DND-41 (cell line): ENCODE data around the gene ZNF32.

Experiments used
- ATAC-seq: fragments of 200-7000 bp; cut with Tn5 transposase; 3 replicates; pipeline ENCODE4 v1.9.1; 2021; ENCODE audit warnings: low read depth; ENCODE audit not compliant: insufficient read depth
- DNase-seq: peaks from one replicate; pipeline ENCODE4 v3.0.0-alpha.2; 2020
- H2AFZ ChIP-seq: 2 replicates; pipeline ENCODE4 v1.6.0; 2012; ENCODE audit warnings: low read depth, low read length
- H3K27ac ChIP-seq: 2 replicates; pipeline ENCODE4 v1.5.1; 2012; ENCODE audit warnings: low read length, inconsistent platforms
- H3K27me3 ChIP-seq: fragments of 200-600 bp; sonication (generic); 2 replicates; pipeline ENCODE4 v1.6.0; 2012; ENCODE audit warnings: low read length, mild to moderate bottlenecking, inconsistent platforms; ENCODE audit not compliant: insufficient read depth, poor library complexity
- H3K36me3 ChIP-seq: 2 replicates; pipeline ENCODE4 v1.5.1; 2012; ENCODE audit warnings: low read length, inconsistent platforms; ENCODE audit not compliant: insufficient read depth
- H3K4me1 ChIP-seq: 2 replicates; pipeline ENCODE4 v1.5.1; 2012; ENCODE audit warnings: mild to moderate bottlenecking, low read length; ENCODE audit not compliant: insufficient read depth
- H3K4me2 ChIP-seq: 2 replicates; pipeline ENCODE4 v1.6.0; 2012; ENCODE audit warnings: mild to moderate bottlenecking, moderate library complexity, low read length, inconsistent platforms; ENCODE audit not compliant: insufficient read depth
- H3K4me3 ChIP-seq, 2 experiments: fragments of 200-600 bp in 1 of 2; shearing (Covaris generic) in 1 of 2; 2 replicates each; pipeline ENCODE4 v1.5.1; 2012 to 2016; ENCODE audit warnings: inconsistent platforms in 2 of 2, low read length in 2 of 2, mild to moderate bottlenecking in 2 of 2, low read depth in 1 of 2, moderate library complexity in 1 of 2
- H3K79me2 ChIP-seq: 2 replicates; pipeline ENCODE4 v1.6.0; 2012; ENCODE audit warnings: low read length, inconsistent platforms; ENCODE audit not compliant: insufficient read depth
- H3K9ac ChIP-seq: 2 replicates; pipeline ENCODE4 v1.6.0; 2012; ENCODE audit warnings: low read depth, mild to moderate bottlenecking, inconsistent platforms, low read length, moderate library complexity
- H3K9me3 ChIP-seq: 2 replicates; pipeline ENCODE4 v1.5.1; 2012; ENCODE audit warnings: low read length, moderate library complexity, mild to moderate bottlenecking, inconsistent platforms; ENCODE audit not compliant: insufficient read depth, severe bottlenecking
- H4K20me1 ChIP-seq: 2 replicates; pipeline ENCODE4 v1.6.0; 2012; ENCODE audit warnings: low read length; ENCODE audit not compliant: insufficient read depth
- EZH2 ChIP-seq: IDR thresholded peaks from 3 replicates; pipeline ENCODE4 v1.6.1; 2012; ENCODE audit warnings: borderline replicate concordance, low read depth, mild to moderate bottlenecking, moderate library complexity, low read length, inconsistent platforms; ENCODE audit not compliant: severe bottlenecking
- TF ChIP-seq, protein P1 (sequence below): IDR thresholded peaks from 2 replicates; pipeline ENCODE4 v1.5.1; 2012; ENCODE audit warnings: borderline replicate concordance, low read length, moderate library complexity, mild to moderate bottlenecking; ENCODE audit not compliant: poor library complexity, severe bottlenecking; ENCODE audit errors: extremely low read depth

The ZNF32 gene

DNA sequence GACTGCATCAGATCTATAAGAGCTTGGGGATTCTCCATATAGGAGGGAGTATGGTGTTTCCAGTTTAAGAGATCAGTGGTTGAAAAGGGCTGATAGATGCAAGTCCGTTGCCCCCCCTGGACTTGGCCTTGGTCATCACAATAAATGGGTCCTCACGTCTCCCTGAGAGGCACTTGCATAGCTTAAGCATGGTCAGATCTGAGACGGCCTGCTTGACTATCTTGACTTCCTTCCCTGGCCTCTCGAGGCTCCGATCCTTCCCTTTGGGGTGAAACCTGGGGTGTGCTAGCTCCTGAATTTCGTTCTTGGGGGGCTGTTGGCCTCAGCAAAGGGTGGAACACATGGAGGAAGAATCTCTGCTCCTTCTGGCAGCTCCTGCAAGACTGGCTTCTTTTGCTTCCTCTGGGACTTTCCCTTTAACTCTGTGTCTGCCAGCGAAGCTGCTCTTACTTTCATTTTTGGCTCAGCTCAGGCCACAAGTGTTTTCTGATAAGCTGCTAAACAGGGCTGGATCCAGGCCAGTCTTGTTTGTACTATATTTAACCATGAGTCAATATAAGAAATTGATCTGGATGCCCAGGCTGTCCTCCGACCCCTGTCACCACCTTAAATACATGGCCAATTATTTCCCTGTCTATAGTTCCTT is 53.6 kb downstream of the ZNF32 start:
- Histone ChIP-seq H3K4me3 (peak overlapping the region in 1 of 2 experiments; percentile 47; a peak in 2 of 4 replicates), H3K36me3 (no peaks in the 10 kb centered on the region), H3K4me2 (peak overlapping the region; percentile 62), H3K9me3 (peaks cover 9% of the 10 kb centered on the region), H3K9ac (peak overlapping the region; percentile 24; the same call in 1 of the 2 replicates), H4K20me1 (no peaks in the 10 kb centered on the region), H3K27me3 (no peaks in the 10 kb centered on the region), H2AFZ (peak overlapping the region; percentile 75), H3K4me1 (peaks cover 20% of the 10 kb centered on the region), H3K27ac (peak overlapping the region; percentile 67), H3K79me2 (no peaks in the 10 kb centered on the region)
- DNase-seq = peak; percentile 64
- TF ChIP-seq, protein P1, sequence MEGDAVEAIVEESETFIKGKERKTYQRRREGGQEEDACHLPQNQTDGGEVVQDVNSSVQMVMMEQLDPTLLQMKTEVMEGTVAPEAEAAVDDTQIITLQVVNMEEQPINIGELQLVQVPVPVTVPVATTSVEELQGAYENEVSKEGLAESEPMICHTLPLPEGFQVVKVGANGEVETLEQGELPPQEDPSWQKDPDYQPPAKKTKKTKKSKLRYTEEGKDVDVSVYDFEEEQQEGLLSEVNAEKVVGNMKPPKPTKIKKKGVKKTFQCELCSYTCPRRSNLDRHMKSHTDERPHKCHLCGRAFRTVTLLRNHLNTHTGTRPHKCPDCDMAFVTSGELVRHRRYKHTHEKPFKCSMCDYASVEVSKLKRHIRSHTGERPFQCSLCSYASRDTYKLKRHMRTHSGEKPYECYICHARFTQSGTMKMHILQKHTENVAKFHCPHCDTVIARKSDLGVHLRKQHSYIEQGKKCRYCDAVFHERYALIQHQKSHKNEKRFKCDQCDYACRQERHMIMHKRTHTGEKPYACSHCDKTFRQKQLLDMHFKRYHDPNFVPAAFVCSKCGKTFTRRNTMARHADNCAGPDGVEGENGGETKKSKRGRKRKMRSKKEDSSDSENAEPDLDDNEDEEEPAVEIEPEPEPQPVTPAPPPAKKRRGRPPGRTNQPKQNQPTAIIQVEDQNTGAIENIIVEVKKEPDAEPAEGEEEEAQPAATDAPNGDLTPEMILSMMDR = no peak
- no peak for TF ChIP-seq EZH2
- peak; percentile 94 for ATAC-seq
